VCaP (cell line): Measurements from ENCODE around the gene FNIP2.

Source experiments
- H3K27ac ChIP-seq: fragments of 450-650 bp; 2 replicates; pipeline ENCODE4 v1.5.1; 2017
- TF ChIP-seq, protein P1 (sequence below): fragments of 450-650 bp; conservative IDR thresholded peaks from 2 replicates; pipeline ENCODE4 v1.5.1; 2017; ENCODE audit warnings: mild to moderate bottlenecking, moderate library complexity

FNIP2 gene

DNA sequence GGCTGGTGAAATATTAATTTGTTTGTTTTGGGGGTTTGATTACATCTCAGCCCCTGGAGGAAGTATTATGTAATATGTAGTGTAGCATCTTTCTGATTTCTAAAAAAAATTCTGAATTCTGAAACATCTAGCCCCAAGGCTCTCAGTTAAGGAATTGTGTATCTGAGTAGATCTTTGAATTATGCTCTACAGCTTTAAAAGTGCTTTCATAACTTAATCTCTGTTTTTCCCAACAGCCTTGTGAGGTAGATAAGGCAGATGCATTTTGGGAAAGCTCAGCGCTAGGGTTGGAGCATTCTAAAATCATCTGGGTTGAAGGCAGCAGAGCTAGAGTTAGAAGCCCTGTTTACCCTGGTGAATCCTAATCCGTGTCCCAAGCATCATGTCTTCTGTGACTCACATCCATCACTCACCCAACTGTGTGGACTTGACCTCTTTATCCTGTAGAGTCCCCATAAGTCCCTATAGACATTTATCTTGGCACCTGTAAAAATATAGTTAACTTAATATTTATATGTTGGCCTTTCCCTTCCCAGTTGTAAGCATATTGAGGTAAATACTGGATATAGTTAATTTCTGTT, 49.8 kb downstream of the FNIP2 start:
- TF ChIP-seq, protein P1, sequence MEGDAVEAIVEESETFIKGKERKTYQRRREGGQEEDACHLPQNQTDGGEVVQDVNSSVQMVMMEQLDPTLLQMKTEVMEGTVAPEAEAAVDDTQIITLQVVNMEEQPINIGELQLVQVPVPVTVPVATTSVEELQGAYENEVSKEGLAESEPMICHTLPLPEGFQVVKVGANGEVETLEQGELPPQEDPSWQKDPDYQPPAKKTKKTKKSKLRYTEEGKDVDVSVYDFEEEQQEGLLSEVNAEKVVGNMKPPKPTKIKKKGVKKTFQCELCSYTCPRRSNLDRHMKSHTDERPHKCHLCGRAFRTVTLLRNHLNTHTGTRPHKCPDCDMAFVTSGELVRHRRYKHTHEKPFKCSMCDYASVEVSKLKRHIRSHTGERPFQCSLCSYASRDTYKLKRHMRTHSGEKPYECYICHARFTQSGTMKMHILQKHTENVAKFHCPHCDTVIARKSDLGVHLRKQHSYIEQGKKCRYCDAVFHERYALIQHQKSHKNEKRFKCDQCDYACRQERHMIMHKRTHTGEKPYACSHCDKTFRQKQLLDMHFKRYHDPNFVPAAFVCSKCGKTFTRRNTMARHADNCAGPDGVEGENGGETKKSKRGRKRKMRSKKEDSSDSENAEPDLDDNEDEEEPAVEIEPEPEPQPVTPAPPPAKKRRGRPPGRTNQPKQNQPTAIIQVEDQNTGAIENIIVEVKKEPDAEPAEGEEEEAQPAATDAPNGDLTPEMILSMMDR, result no peak
- H3K27ac ChIP-seq, result peak overlapping the region; percentile 99

DNA sequence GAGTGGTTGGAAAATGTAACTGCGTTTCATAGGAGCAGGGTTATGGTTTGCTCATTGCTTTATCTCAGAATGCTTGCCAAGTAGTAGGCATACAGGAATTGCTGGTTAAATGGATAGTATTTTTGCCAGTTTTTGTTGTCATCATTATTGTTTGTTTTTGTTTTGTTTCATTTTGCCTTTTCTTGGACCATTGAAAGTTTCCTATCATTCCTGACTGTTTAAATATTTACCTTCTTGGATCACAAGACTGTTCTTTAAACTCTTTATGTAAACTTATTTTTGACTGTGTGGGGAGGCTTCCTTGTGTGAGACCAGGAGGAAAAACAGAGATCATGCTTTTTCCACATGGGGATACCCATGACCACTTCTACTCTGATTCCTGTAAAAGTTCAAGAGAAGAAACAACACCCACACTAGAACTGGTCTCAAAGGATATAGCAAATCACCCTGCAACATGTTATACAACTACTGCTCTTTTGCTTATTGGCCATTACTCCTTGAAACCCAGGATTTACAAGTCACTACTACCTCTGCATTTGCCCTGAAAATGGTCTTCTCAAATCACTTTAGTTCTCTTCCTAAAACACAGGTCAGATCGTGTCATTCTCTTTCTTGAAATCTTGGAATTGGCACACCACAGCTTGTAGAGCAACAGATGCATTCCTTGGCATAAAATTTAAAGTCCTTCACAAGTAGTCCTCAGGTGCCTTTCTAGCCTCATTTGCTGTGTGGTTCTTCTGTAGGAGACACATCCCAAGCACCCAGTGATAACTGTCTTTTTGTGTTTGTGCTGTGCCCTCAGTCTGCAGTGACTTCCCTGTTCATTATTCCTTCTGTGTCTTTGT, 51.3 kb downstream of the FNIP2 start:
- TF ChIP-seq, protein P1, result no peak
- peak overlapping the region; percentile 99 for H3K27ac ChIP-seq

DNA sequence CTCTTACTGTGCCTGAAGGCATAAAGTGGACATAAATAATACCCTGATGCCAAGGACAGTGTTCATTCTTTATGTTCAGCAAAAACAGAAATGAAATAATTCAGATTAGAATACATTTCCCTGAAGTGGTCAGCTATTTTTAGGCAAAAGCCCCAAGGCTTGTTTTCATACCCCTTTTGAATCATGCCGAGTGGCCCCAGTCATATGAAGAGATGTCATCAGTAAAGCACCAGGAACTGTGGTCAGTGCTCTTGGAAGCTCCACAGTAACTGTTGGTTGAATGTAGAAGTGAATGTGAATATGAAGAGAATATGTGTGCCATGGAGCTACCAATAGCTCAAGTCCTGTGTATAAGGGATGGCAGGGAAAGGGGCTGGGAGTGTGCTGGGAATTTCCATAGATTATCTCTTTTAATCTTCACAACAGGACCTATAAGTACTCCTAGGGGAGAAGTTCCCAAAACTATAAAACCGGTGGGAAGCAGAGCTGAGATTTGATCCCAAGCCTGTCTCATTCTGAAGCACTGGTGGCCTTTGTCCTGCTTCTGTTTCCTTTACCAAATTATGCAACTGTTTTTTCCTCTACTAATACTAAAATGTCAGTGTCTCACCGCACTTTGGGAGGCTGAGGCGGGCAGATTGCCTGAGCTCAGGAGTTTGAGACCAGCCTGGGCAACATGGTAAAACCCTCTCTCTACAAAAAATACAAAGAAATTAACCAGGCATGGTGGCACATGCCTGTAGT, 52.6 kb downstream of the FNIP2 start:
- H3K27ac ChIP-seq, result peak overlapping the region; percentile 99
- TF ChIP-seq, protein P1, result no peak

GRCh38 chr4:158822348-158822747, 53.5 kb downstream of the FNIP2 start:
- H3K27ac ChIP-seq, result peak overlapping the region; percentile 99
- TF ChIP-seq, protein P1, result no peak

- H3K27ac ChIP-seq, result peak overlapping the region; percentile 99
- TF ChIP-seq, protein P1, result no peak
Observed at GRCh38 chr4:158823461-158823873, 54.6 kb downstream of the FNIP2 start.

- H3K27ac ChIP-seq, result peak overlapping the region; percentile 99
- TF ChIP-seq, protein P1, result no peak
Observed at GRCh38 chr4:158824425-158825274, 55.8 kb downstream of the FNIP2 start.
